Measurements from ENCODE around the gene NKAIN4. TPM values are rescaled to one million over a fixed set of nuclear protein-coding genes. Genes with fewer than 3 reads are reported as not detected.

Gene NKAIN4
- total and polyA plus RNA-seq, 2 experiments from 2014 or later, result 12.6 to 13.2 TPM

DNA sequence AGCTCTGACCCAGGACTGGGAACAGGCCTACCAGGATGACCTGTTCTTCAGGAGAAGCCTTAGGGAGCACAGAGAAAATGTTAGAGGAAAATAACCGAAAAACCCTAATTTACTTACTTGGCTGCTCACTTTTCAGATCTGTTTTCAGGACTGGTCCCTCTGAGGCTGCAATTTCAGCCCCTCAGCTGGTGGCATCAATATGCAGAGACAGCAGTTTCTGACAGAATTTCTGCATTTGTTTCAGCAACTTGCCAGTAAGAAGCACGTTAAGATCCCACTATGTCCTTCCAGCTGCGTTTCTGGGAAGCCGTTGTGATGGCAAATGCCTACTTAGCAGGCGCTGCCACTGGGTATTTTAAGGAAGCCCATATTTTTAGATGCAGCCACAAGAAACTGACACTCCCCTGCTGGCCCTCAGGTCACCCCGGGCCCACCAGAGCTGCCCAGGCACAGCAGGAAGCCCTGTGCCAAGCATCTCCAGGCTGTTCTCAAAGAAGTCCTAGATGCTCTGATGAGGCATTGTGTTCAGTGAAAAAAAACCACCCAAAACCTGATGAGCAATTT is 45.8 kb downstream of the NKAIN4 start (continued):
- TF ChIP-seq ZNF331 (CRISPR knock-in tag; IDR thresholded peaks at IDR 0.05; ENCODE audit: low read depth) (no peak), CREB1 (CRISPR knock-in tag; IDR thresholded peaks at IDR 0.05; ENCODE audit: low read depth) (no peak), EZH2 (IDR thresholded peaks at IDR 0.05; ENCODE audit: low read depth, unreplicated experiment) (no peak), JUNB (IDR thresholded peaks at IDR 0.05; ENCODE audit: unreplicated experiment) (no peak), POLR2AphosphoS5 (IDR thresholded peaks at IDR 0.05; ENCODE audit: low read depth) (no peak), NANOG (IDR thresholded peaks at IDR 0.05; ENCODE audit: borderline replicate concordance) (no peak)
- TF ChIP-seq, protein P1, sequence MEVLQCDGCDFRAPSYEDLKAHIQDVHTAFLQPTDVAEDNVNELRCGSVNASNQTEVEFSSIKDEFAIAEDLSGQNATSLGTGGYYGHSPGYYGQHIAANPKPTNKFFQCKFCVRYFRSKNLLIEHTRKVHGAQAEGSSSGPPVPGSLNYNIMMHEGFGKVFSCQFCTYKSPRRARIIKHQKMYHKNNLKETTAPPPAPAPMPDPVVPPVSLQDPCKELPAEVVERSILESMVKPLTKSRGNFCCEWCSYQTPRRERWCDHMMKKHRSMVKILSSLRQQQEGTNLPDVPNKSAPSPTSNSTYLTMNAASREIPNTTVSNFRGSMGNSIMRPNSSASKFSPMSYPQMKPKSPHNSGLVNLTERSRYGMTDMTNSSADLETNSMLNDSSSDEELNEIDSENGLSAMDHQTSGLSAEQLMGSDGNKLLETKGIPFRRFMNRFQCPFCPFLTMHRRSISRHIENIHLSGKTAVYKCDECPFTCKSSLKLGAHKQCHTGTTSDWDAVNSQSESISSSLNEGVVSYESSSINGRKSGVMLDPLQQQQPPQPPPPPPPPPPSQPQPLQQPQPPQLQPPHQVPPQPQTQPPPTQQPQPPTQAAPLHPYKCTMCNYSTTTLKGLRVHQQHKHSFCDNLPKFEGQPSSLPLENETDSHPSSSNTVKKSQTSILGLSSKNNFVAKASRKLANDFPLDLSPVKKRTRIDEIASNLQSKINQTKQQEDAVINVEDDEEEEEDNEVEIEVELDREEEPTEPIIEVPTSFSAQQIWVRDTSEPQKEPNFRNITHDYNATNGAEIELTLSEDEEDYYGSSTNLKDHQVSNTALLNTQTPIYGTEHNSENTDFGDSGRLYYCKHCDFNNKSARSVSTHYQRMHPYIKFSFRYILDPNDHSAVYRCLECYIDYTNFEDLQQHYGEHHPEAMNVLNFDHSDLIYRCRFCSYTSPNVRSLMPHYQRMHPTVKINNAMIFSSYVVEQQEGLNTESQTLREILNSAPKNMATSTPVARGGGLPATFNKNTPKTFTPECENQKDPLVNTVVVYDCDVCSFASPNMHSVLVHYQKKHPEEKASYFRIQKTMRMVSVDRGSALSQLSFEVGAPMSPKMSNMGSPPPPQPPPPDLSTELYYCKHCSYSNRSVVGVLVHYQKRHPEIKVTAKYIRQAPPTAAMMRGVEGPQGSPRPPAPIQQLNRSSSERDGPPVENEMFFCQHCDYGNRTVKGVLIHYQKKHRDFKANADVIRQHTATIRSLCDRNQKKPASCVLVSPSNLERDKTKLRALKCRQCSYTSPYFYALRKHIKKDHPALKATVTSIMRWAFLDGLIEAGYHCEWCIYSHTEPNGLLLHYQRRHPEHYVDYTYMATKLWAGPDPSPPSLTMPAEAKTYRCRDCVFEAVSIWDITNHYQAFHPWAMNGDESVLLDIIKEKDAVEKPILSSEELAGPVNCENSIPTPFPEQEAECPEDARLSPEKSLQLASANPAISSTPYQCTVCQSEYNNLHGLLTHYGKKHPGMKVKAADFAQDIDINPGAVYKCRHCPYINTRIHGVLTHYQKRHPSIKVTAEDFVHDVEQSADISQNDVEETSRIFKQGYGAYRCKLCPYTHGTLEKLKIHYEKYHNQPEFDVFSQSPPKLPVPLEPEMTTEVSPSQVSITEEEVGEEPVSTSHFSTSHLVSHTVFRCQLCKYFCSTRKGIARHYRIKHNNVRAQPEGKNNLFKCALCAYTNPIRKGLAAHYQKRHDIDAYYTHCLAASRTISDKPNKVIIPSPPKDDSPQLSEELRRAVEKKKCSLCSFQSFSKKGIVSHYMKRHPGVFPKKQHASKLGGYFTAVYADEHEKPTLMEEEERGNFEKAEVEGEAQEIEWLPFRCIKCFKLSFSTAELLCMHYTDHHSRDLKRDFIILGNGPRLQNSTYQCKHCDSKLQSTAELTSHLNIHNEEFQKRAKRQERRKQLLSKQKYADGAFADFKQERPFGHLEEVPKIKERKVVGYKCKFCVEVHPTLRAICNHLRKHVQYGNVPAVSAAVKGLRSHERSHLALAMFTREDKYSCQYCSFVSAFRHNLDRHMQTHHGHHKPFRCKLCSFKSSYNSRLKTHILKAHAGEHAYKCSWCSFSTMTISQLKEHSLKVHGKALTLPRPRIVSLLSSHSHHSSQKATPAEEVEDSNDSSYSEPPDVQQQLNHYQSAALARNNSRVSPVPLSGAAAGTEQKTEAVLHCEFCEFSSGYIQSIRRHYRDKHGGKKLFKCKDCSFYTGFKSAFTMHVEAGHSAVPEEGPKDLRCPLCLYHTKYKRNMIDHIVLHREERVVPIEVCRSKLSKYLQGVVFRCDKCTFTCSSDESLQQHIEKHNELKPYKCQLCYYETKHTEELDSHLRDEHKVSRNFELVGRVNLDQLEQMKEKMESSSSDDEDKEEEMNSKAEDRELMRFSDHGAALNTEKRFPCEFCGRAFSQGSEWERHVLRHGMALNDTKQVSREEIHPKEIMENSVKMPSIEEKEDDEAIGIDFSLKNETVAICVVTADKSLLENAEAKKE (CRISPR knock-in tag; IDR thresholded peaks at IDR 0.05), result no peak
- TF ChIP-seq, protein P2, sequence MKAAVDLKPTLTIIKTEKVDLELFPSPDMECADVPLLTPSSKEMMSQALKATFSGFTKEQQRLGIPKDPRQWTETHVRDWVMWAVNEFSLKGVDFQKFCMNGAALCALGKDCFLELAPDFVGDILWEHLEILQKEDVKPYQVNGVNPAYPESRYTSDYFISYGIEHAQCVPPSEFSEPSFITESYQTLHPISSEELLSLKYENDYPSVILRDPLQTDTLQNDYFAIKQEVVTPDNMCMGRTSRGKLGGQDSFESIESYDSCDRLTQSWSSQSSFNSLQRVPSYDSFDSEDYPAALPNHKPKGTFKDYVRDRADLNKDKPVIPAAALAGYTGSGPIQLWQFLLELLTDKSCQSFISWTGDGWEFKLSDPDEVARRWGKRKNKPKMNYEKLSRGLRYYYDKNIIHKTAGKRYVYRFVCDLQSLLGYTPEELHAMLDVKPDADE (IDR thresholded peaks at IDR 0.05), result no peak

DNA sequence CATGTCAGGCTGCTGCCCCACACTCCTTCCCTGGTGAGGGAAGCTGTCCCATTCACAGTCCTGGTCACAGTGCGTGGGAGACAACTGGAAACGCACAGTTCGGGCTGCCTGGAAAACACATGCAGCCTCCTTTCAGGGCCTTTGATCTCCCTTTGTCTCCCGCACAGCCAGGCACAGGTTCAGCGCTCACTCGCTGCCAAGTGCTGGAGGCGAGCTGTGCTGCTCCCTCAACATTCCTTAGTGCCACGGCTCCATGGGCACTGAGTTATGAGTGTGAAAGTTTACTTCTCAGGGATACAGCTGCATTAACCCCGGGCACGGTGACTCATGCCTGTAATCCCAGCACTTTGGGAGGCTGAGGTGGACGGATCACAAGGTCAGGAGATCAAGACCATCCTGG is 47.4 kb downstream of the NKAIN4 start:
- no peaks in the 10 kb centered on the region for H3K27me3 ChIP-seq (ENCODE audit: insufficient read depth)
- ATAC-seq (no peak), DNase-seq (ENCODE audit: low spot score) (no peak)
- no peaks in the 10 kb centered on the region for H3K9me3 Mint-ChIP-seq
- H3K36me3 Mint-ChIP-seq (ENCODE audit: low read depth), result peaks cover 92% of the 10 kb centered on the region
- peaks cover 100% of the 10 kb centered on the region for H3K79me2 ChIP-seq (replicated peaks; ENCODE audit: insufficient read depth)
- H3K4me3 Mint-ChIP-seq, result no peak overlapping the region
- H2AFZ ChIP-seq, result no peak overlapping the region
- H3K4me1 Mint-ChIP-seq, result peaks cover 3% of the 10 kb centered on the region; the same call in 1 of the 3 replicates
- H3K4me1 ChIP-seq (ENCODE audit: insufficient read depth), result no peaks in the 10 kb centered on the region
- peaks cover 33% of the 10 kb centered on the region for H3K36me3 ChIP-seq (ENCODE audit: insufficient read depth)
- H3K9me2 ChIP-seq (ENCODE audit: insufficient read depth), result no peaks in the 10 kb centered on the region
- peaks cover 70% of the 10 kb centered on the region for H4K20me1 ChIP-seq (replicated peaks; ENCODE audit: insufficient read depth)
- H3K27ac ChIP-seq (ENCODE audit: low read depth), result no peak overlapping the region
- H3K4me3 ChIP-seq, result no peak overlapping the region
- H3K27me3 Mint-ChIP-seq (ENCODE audit: insufficient read depth, low read depth, poor library complexity), result peaks cover 6% of the 10 kb centered on the region
- peaks cover 7% of the 10 kb centered on the region; the same call in 1 of the 2 replicates for H3F3A ChIP-seq (replicated peaks; ENCODE audit: low read depth)
- no peak overlapping the region for H3K4me2 ChIP-seq
- no peak overlapping the region for H3K27ac Mint-ChIP-seq
- TF ChIP-seq ZNF331 (CRISPR knock-in tag; IDR thresholded peaks at IDR 0.05; ENCODE audit: low read depth) (no peak), EZH2 (IDR thresholded peaks at IDR 0.05; ENCODE audit: low read depth, unreplicated experiment) (no peak), EZH2phosphoT487 (IDR thresholded peaks at IDR 0.05; ENCODE audit: unreplicated experiment) (no peak), ZNF114 (CRISPR knock-in tag; IDR thresholded peaks at IDR 0.05) (no peak)
- TF ChIP-seq, protein P3, sequence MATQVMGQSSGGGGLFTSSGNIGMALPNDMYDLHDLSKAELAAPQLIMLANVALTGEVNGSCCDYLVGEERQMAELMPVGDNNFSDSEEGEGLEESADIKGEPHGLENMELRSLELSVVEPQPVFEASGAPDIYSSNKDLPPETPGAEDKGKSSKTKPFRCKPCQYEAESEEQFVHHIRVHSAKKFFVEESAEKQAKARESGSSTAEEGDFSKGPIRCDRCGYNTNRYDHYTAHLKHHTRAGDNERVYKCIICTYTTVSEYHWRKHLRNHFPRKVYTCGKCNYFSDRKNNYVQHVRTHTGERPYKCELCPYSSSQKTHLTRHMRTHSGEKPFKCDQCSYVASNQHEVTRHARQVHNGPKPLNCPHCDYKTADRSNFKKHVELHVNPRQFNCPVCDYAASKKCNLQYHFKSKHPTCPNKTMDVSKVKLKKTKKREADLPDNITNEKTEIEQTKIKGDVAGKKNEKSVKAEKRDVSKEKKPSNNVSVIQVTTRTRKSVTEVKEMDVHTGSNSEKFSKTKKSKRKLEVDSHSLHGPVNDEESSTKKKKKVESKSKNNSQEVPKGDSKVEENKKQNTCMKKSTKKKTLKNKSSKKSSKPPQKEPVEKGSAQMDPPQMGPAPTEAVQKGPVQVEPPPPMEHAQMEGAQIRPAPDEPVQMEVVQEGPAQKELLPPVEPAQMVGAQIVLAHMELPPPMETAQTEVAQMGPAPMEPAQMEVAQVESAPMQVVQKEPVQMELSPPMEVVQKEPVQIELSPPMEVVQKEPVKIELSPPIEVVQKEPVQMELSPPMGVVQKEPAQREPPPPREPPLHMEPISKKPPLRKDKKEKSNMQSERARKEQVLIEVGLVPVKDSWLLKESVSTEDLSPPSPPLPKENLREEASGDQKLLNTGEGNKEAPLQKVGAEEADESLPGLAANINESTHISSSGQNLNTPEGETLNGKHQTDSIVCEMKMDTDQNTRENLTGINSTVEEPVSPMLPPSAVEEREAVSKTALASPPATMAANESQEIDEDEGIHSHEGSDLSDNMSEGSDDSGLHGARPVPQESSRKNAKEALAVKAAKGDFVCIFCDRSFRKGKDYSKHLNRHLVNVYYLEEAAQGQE (IDR thresholded peaks at IDR 0.05; ENCODE audit: unreplicated experiment), result no peak
- TF ChIP-seq, protein P2 (IDR thresholded peaks at IDR 0.05), result no peak
